Activated B cell treated with CpG ODN at 0.5 μM for 24 hours (primary cell): ENCODE measurements around the gene NPB. TPM values are rescaled to one million over a fixed set of nuclear protein-coding genes. Genes with fewer than 3 reads are reported as not detected.

Experiments used
- ATAC-seq: fragments of 200-7000 bp; cut with Tn5 transposase; one replicate; pipeline ENCODE4 v1.10.0; 2021; ENCODE audit warnings: low read depth, mild to moderate bottlenecking, moderate library complexity
- CTCF ChIA-PET: fragments of 350-600 bp; sonication (Branson Sonifier 250); formaldehyde crosslinking; loops from one replicate; lab custom pipeline; 2021; ENCODE audit warnings: antibody characterized with exemption; lab: Charles Lee
- POLR2A ChIA-PET: fragments of 350-600 bp; sonication (Branson Sonifier 250); formaldehyde crosslinking; loops from one replicate; lab custom pipeline; 2021; ENCODE audit warnings: antibody characterized with exemption; lab: Charles Lee
- DNase-seq: peaks from one replicate; pipeline ENCODE4 v3.0.0; 2022
- H3K27ac Mint-ChIP-seq: one replicate; pipeline ENCODE4 v1.8.0; 2020; ENCODE audit warnings: mixed read lengths
- H3K27me3 Mint-ChIP-seq: one replicate; pipeline ENCODE4 v1.8.0; 2021; ENCODE audit warnings: mixed read lengths
- H3K36me3 Mint-ChIP-seq: one replicate; pipeline ENCODE4 v1.8.0; 2021; ENCODE audit warnings: low read depth, mixed read lengths
- H3K4me1 Mint-ChIP-seq: one replicate; pipeline ENCODE4 v1.8.0; 2021; ENCODE audit warnings: mixed read lengths
- H3K4me3 Mint-ChIP-seq: one replicate; pipeline ENCODE4 v1.8.0; 2020; ENCODE audit warnings: mild to moderate bottlenecking, mixed read lengths
- H3K9me3 Mint-ChIP-seq: one replicate; pipeline ENCODE4 v1.8.0; 2020; ENCODE audit warnings: mixed read lengths
- intact Hi-C: fragments of 100-400 bp; cut with micrococcal nuclease; formaldehyde crosslinking; loops from one replicate; pipeline ENCODE4 v1.15.1; 2024
- total RNA-seq: library from RNA; stranded (reverse); gene quantifications from 2 replicates; pipeline ENCODE4 v1.2.3, GENCODE V29; 2022
- TF ChIP-seq, protein P1 (sequence below): fragments of 200-600 bp; IDR thresholded peaks from one replicate; pipeline ENCODE4 v1.8.0; 2022; ENCODE audit warnings: antibody characterized with exemption, mild to moderate bottlenecking

The NPB gene
- total RNA-seq, 1 donor from 2014 or later = 0.24 TPM

DNA sequence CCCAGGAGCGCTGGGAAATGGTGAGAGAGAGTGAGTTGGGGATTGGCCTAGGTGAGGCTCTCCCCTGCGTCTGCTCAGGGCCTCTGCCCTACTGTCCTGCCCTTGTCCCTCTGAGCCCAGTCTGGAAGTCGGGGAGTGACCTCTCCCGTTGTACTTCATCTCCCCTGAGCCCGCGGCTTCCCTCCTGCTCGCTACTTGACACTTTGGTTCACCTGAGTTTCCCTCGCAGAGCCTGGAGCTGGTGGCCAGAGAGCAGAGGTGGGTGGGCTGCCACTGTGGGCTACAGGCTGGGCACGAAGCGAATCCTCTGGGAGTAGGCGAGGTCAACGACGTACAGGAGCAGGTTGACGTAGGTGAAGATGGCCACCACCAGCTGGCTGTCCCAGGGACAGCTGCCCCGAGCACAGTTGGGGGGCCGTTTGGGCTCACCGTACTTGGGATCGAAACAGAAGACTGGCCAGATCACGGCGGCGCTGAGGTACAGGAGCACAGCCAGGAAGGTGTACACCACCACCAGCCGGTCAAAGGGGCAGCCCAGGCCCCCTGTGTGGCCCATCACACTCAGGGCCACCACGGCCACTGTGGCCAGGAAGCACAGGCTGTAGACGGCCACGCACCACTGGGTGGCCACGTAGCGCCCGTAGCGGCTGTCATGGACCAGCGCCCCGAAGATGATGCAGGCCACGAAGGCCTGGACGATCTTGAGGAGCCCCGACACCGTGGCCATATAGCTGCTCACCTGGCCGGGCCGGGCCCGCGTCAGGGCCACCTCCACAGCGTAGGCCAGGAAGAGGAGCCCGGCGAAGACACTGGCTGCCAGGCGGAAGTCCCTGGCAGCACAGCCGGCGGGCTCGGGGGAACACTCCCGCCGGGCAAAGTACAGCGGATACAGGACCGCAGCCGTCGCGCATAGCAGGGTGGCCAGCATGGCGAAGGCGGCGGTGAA is 38.8 kb downstream of the NPB start:
- POLR2A ChIA-PET = no interaction called here

DNA sequence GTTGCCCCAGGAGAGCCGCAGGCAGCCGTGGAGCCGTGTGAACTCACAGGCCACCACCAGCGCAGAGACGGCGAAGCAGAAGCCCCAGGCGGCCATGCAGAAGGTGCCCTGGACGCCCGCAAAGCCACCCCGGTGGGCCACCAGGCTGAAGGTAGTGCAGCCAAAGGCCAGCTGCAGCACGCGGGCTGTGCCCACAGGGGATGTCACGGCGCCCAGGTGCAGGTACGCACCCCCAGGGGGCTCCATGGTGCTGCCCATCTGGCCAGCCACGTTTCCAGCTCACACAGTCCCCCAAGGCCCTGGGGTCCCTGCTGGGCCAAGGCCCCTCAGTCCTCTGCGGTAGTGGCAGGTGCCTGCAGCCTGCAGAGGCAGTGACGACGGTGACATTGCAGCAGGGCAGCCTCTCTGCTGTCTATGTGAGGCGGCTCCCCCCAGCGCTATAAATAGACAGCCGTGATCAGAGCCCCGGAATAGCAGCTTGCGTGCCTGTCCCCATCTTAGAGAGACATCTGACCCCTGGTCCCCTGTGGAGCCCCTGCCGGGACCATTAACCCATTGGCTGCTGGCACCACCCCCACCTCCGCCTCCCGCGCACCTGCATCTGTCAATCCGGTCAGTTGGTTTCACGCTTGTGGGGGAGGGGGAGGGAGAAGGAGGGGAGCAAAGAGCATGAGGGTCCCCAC is 39.6 kb downstream of the NPB start:
- H3K4me1 Mint-ChIP-seq = peaks cover 10% of the 10 kb centered on the region
- no peak overlapping the region for H3K4me3 Mint-ChIP-seq
- no peaks in the 10 kb centered on the region for H3K9me3 Mint-ChIP-seq
- CTCF ChIA-PET = no interaction called here
- DNase-seq (no peak), ATAC-seq (no peak)
- TF ChIP-seq, protein P1, sequence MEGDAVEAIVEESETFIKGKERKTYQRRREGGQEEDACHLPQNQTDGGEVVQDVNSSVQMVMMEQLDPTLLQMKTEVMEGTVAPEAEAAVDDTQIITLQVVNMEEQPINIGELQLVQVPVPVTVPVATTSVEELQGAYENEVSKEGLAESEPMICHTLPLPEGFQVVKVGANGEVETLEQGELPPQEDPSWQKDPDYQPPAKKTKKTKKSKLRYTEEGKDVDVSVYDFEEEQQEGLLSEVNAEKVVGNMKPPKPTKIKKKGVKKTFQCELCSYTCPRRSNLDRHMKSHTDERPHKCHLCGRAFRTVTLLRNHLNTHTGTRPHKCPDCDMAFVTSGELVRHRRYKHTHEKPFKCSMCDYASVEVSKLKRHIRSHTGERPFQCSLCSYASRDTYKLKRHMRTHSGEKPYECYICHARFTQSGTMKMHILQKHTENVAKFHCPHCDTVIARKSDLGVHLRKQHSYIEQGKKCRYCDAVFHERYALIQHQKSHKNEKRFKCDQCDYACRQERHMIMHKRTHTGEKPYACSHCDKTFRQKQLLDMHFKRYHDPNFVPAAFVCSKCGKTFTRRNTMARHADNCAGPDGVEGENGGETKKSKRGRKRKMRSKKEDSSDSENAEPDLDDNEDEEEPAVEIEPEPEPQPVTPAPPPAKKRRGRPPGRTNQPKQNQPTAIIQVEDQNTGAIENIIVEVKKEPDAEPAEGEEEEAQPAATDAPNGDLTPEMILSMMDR = no peak
- no peaks in the 10 kb centered on the region for H3K36me3 Mint-ChIP-seq
- H3K27ac Mint-ChIP-seq = no peak overlapping the region
- intact Hi-C loops = no loop called here
- POLR2A ChIA-PET = no interaction called here
- H3K27me3 Mint-ChIP-seq = peaks cover 3% of the 10 kb centered on the region

More for the DNA sequence above, 38.8 kb downstream of the NPB start:
- Mint-ChIP-seq H3K4me3 (no peak overlapping the region), H3K27ac (no peak overlapping the region), H3K9me3 (no peaks in the 10 kb centered on the region), H3K27me3 (peaks cover 3% of the 10 kb centered on the region), H3K4me1 (peaks cover 15% of the 10 kb centered on the region), H3K36me3 (no peaks in the 10 kb centered on the region)
- ATAC-seq (no peak), DNase-seq (no peak)
- TF ChIP-seq, protein P1 = no peak
- intact Hi-C loops = no loop called here
- CTCF ChIA-PET = no interaction called here

DNA sequence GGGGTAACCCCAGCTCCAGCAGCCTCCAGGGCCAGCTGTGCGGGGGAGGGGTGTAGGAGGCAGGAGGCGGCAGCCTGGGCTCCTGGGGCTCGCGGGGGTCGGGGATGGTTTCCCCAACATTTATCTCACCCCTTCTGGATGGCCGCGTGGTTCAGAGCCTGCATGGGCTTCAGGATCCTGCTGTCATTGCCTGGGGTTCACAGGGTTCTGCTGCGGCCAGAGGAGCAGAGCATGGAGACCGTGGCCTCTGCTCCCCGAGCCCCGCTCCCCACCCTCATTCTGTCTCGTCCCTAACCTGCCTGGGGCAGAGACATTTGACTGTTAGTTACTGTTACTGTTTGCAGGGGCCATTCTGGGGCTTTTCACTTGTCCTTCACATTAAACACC is 40.1 kb downstream of the NPB start:
- no peak overlapping the region for H3K4me3 Mint-ChIP-seq
- no peaks in the 10 kb centered on the region for H3K9me3 Mint-ChIP-seq
- intact Hi-C loops = no loop called here
- H3K27me3 Mint-ChIP-seq = peaks cover 6% of the 10 kb centered on the region
- POLR2A ChIA-PET = no interaction called here
- peaks cover 9% of the 10 kb centered on the region for H3K4me1 Mint-ChIP-seq
- TF ChIP-seq, protein P1 = no peak
- CTCF ChIA-PET = no interaction called here
- ATAC-seq (no peak), DNase-seq (no peak)
- H3K27ac Mint-ChIP-seq = no peak overlapping the region
- no peaks in the 10 kb centered on the region for H3K36me3 Mint-ChIP-seq

DNA sequence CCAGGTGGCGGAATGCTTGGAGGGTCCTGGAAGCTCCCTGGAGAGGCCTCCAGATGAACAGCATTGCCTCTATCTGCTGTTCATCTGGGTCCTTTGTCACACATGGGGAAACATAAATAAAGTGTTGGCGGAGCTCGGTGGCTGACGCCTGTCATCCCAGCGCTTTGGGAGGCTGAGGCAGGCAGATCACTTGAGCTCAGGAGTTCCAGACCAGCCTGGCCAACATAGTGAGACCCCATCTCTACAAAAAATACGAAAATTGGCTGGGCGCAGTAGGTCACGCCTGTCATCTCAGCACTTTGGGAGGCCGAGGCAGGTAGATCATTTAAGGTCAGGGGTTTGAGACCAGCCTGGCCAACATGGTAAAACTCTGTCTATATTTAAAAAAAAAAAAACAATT is 42.8 kb downstream of the NPB start:
- Mint-ChIP-seq H3K4me3 (no peak overlapping the region), H3K4me1 (no peaks in the 10 kb centered on the region), H3K27me3 (peaks cover 7% of the 10 kb centered on the region), H3K9me3 (no peaks in the 10 kb centered on the region), H3K36me3 (no peaks in the 10 kb centered on the region), H3K27ac (no peak overlapping the region)
- TF ChIP-seq, protein P1 = no peak
- ATAC-seq (no peak), DNase-seq (no peak)
- ChIA-PET POLR2A (no interaction called here), CTCF (no interaction called here)
- intact Hi-C loops = no loop called here

DNA sequence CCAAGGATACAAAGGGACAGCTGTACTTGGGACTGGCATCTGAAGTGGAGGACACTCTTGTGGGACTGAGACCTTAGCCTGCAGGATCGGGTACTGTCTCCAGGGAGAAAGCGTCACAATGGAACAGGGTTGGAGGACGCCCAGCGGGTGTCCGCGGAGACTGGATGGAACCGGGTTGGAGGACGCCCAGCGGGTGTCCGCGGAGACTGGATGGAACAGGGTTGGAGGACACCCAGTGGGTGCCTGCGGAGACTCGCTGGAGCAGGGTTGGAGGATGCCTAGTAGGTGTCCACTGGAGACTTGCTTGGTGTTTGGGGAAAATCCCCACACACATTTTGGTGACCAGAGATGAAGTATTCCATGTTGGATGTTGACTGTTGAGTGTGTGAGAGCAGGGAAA is 45.2 kb downstream of the NPB start, which contains the start of gene MYADML2:
MYADML2 (minus strand) TSS at position 45 of the 400 bp plus-strand sequence. CDS start 5,492 bp downstream, outside the sequence.
- Mint-ChIP-seq H3K4me3 (no peak within 1 kb of the TSS), H3K9me3 (no peaks in the 10 kb centered on the region), H3K36me3 (no peaks in the 10 kb centered on the region), H3K27ac (no peak within 1 kb of the TSS), H3K27me3 (peaks cover 7% of the 10 kb centered on the region), H3K4me1 (no peaks in the 10 kb centered on the region)
- intact Hi-C loops = no loop called here
- TF ChIP-seq, protein P1 = no peak
- ChIA-PET POLR2A (interaction anchor here (1.2 kb wide), 1 partner anchor 10 kb away, joined by 4 read pairs; the partner anchor contains the start of gene PYCR1), CTCF (no interaction called here)
- DNase-seq (no peak), ATAC-seq (no peak)
